Umbilical cord (tissue), 2 donors: ENCODE data around the gene IRGQ. TPM values are rescaled to one million over a fixed set of nuclear protein-coding genes. Genes with fewer than 3 reads are reported as not detected.
"Not testable (repeated sequence)": the region's sequence is repeated elsewhere in the genome, so short reads cannot be mapped to it uniquely, and the experiment has no call there.

Source experiments
- DNase-seq: peaks from one replicate; pipeline ENCODE4 v3.0.0-alpha.2; 2015; ENCODE audit warnings: low spot score
- total RNA-seq: library from RNA; depleted of rRNA; stranded (reverse); fragments of >200 nt; gene quantifications from one replicate; pipeline ENCODE4 v1.2.3, GENCODE V29; 2014; ENCODE audit warnings: low replicate concordance; ENCODE audit not compliant: insufficient read depth

Gene IRGQ
- total RNA-seq, 1 donor from 2014 or later: 17.6 TPM

GRCh38 chr19:43625918-43626579 is 30.1 kb upstream of the IRGQ start:
- DNase-seq: no peak

GRCh38 chr19:43624933-43625332 is 29.0 kb upstream of the IRGQ start:
- no peak for DNase-seq

GRCh38 chr19:43623889-43624670 is 28.1 kb upstream of the IRGQ start:
- DNase-seq: no peak

GRCh38 chr19:43622956-43623355 is 27.0 kb upstream of the IRGQ start:
- no peak for DNase-seq

GRCh38 chr19:43622070-43622469 is 26.1 kb upstream of the IRGQ start:
- no peak for DNase-seq

- no peak for DNase-seq
Measured at GRCh38 chr19:43620061-43621001, 24.4 kb upstream of the IRGQ start.

- peak; percentile 95 for DNase-seq
Measured at GRCh38 chr19:43619262-43620060, 23.5 kb upstream of the IRGQ start, which contains the start of gene ZNF428. ZNF428 (minus strand) TSS chr19:43619629; CDS start chr19:43614304, 5,325 bp downstream.

- DNase-seq: no peak
Measured at GRCh38 chr19:43618921-43619261, 23.0 kb upstream of the IRGQ start.

- no peak for DNase-seq
Measured at GRCh38 chr19:43616954-43617353, 21.0 kb upstream of the IRGQ start.

- DNase-seq: no peak
Measured at GRCh38 chr19:43616306-43616705, 20.4 kb upstream of the IRGQ start.

GRCh38 chr19:43612374-43612773 is 16.4 kb upstream of the IRGQ start:
- DNase-seq: no peak

GRCh38 chr19:43611788-43612187 is 15.9 kb upstream of the IRGQ start, which contains the start of gene SRRM5:
SRRM5 (plus strand) TSS chr19:43612088; CDS start chr19:43612122, 34 bp downstream.
- no peak for DNase-seq

- no peak for DNase-seq
Measured at GRCh38 chr19:43610493-43610892, 14.6 kb upstream of the IRGQ start.

- DNase-seq: no peak
Measured at GRCh38 chr19:43609872-43610271, 13.9 kb upstream of the IRGQ start.

GRCh38 chr19:43607238-43608205 is 11.6 kb upstream of the IRGQ start:
- DNase-seq: no peak

GRCh38 chr19:43606569-43607229 is 10.8 kb upstream of the IRGQ start:
- DNase-seq: no peak

GRCh38 chr19:43605875-43606568 is 10.1 kb upstream of the IRGQ start:
- no peak for DNase-seq

- not testable (repeated sequence) for DNase-seq
Measured at GRCh38 chr19:43600326-43600725, 4.4 kb upstream of the IRGQ start.
